GM12878 (cell line): ENCODE results near the gene PHLDA3. TPM values are rescaled to one million over a fixed set of nuclear protein-coding genes. Genes with fewer than 3 reads are reported as not detected.

ENCODE experiments used
- ATAC-seq: fragments of 200-7000 bp; cut with Tn5 transposase; 3 replicates; pipeline ENCODE4 v1.9.1; 2020; ENCODE audit warnings: mild to moderate bottlenecking, moderate library complexity
- BruUV-seq: library from RNA; stranded (reverse); fragments of 400-500 nt; replicated peaks from 2 replicates; lab custom pipeline; 2021; lab: Mats Ljungman, UMichigan
- CTCF ChIA-PET: fragments of 300-600 bp; sonication (Branson Sonifier 250); formaldehyde crosslinking; extraction: SDS; loops from one replicate; lab custom pipeline; 2021; ENCODE audit warnings: inconsistent platforms; lab: Yijun Ruan, JAX
- POLR2A ChIA-PET: fragments of 350-600 bp; formaldehyde crosslinking; extraction: SDS; loops from one replicate; lab custom pipeline; 2021; ENCODE audit warnings: inconsistent platforms; lab: Charles Lee
- RAD21 ChIA-PET: fragments of 300-600 bp; sonication (Branson Sonifier 250); formaldehyde crosslinking; loops from one replicate; lab custom pipeline; 2023; ENCODE audit warnings: antibody characterized with exemption; ENCODE audit not compliant: unreplicated experiment; lab: Charles Lee
- SMC1A ChIA-PET: fragments of 300-600 bp; sonication (Branson Sonifier 250); formaldehyde crosslinking; loops from one replicate; lab custom pipeline; 2023; ENCODE audit not compliant: unreplicated experiment, uncharacterized antibody; lab: Charles Lee
- DNase-seq: peaks from one replicate; pipeline ENCODE4 v3.0.0-alpha.2; 2011; ENCODE audit warnings: low read depth, low spot score
- FAIRE-seq: peaks from 3 replicates; lab custom pipeline; 2011; peaks lifted over from hg19 to GRCh38; lab: Jason Lieb, UNC
- H2AFZ ChIP-seq: 2 replicates; pipeline ENCODE4 v1.6.0; 2011; ENCODE audit warnings: low read depth, low read length, control low read depth; ENCODE audit not compliant: control insufficient read depth
- H3K27ac ChIP-seq: 2 replicates; pipeline ENCODE4 v1.5.1; 2011; ENCODE audit warnings: control low read depth; ENCODE audit not compliant: control insufficient read depth, insufficient read depth
- H3K27me3 ChIP-seq, 2 experiments: replicated peaks in 1 of 2; 2 replicates each; pipeline versions ENCODE4 v1.6.0 to v1.6.1; 2011; ENCODE audit warnings: low read length in 1 of 2; ENCODE audit not compliant: control insufficient read depth in 2 of 2, insufficient read depth in 2 of 2
- H3K36me3 ChIP-seq, 2 experiments: 2 replicates each; pipeline ENCODE4 v1.5.1; 2011; ENCODE audit warnings: low read length in 1 of 2; ENCODE audit not compliant: control insufficient read depth in 2 of 2, insufficient read depth in 2 of 2
- H3K4me1 ChIP-seq: 2 replicates; pipeline ENCODE4 v1.6.1; 2011; ENCODE audit warnings: mild to moderate bottlenecking, low read length, moderate library complexity, mixed read lengths; ENCODE audit not compliant: control insufficient read depth, insufficient read depth
- H3K4me2 ChIP-seq: 2 replicates; pipeline ENCODE4 v1.6.0; 2011; ENCODE audit warnings: control low read depth; ENCODE audit not compliant: control insufficient read depth, insufficient read depth
- H3K4me3 ChIP-seq: fragments of 200-600 bp; sonication (generic); 2 replicates; pipeline ENCODE4 v1.5.1; 2016
- H3K79me2 ChIP-seq: 2 replicates; pipeline ENCODE4 v1.6.0; 2011; ENCODE audit warnings: low read length; ENCODE audit not compliant: control insufficient read depth, insufficient read depth
- H3K9ac ChIP-seq: 2 replicates; pipeline ENCODE4 v1.8.0; 2011; ENCODE audit warnings: low read length, control low read depth, mixed read lengths; ENCODE audit not compliant: control insufficient read depth, insufficient read depth
- H3K9me3 ChIP-seq: replicated peaks from 3 replicates; pipeline ENCODE4 v1.5.1; 2011; ENCODE audit warnings: mild to moderate bottlenecking, low read length; ENCODE audit not compliant: control insufficient read depth, insufficient read depth
- H4K20me1 ChIP-seq: 2 replicates; pipeline ENCODE4 v1.6.0; 2011; ENCODE audit not compliant: control insufficient read depth, insufficient read depth
- ATF7 ChIP-seq: fragments of 450-650 bp; IDR thresholded peaks from 2 replicates; pipeline ENCODE4 v1.6.1; 2016; ENCODE audit warnings: low read depth, mild to moderate bottlenecking
- CHD1 ChIP-seq: IDR thresholded peaks from 2 replicates; pipeline ENCODE4 v1.6.1; 2012; ENCODE audit warnings: low read depth, low read length, improper control_type of control experiment
- FOXM1 ChIP-seq: IDR thresholded peaks from 2 replicates; pipeline ENCODE4 v1.6.1; 2012; ENCODE audit warnings: low read depth, mild to moderate bottlenecking, inconsistent platforms, low read length, moderate library complexity
- HCFC1 ChIP-seq: fragments of 150-350 bp; IDR thresholded peaks from 2 replicates; pipeline ENCODE4 v1.6.1; 2014; ENCODE audit warnings: low read length
- HDAC6 ChIP-seq: fragments of 200-600 bp; sonication (generic); IDR thresholded peaks from one replicate; pipeline ENCODE4 v1.8.0; 2017; ENCODE audit warnings: antibody characterized with exemption; ENCODE audit not compliant: unreplicated experiment
- IRF3 ChIP-seq: fragments of 450-650 bp; IDR thresholded peaks from 2 replicates; pipeline ENCODE4 v1.6.1; 2014; ENCODE audit warnings: mild to moderate bottlenecking
- JUNB ChIP-seq: IDR thresholded peaks from 2 replicates; pipeline ENCODE4 v1.6.1; 2016; ENCODE audit warnings: antibody characterized with exemption, mild to moderate bottlenecking
- KDM1A ChIP-seq: fragments of 200-600 bp; sonication (generic); IDR thresholded peaks from 2 replicates; pipeline ENCODE4 v1.6.1; 2016; ENCODE audit warnings: borderline replicate concordance
- NFYA ChIP-seq: IDR thresholded peaks from 2 replicates; pipeline ENCODE4 v1.6.1; 2011; ENCODE audit warnings: low read depth, mild to moderate bottlenecking, low read length, improper control_type of control experiment, borderline replicate concordance
- SP1 ChIP-seq: IDR thresholded peaks from one replicate; pipeline ENCODE4 v1.6.1; 2011; ENCODE audit warnings: low read depth, low read length
- TCF3 ChIP-seq: IDR thresholded peaks from 2 replicates; pipeline ENCODE4 v1.6.1; 2012; ENCODE audit warnings: low read depth, mild to moderate bottlenecking, low read length, borderline replicate concordance; ENCODE audit not compliant: insufficient read depth
- ZBED1 ChIP-seq: IDR thresholded peaks from 2 replicates; pipeline ENCODE4 v1.6.1; 2016; ENCODE audit warnings: borderline replicate concordance
- ZBTB4 ChIP-seq: fragments of 450-650 bp; formaldehyde crosslinking; IDR thresholded peaks from 2 replicates; pipeline ENCODE4 v1.4.0; 2022; ENCODE audit warnings: mild to moderate bottlenecking, moderate library complexity
- WGBS: methylation state at CpG from one replicate; pipeline ENCODE4 v1.1.6; 2016; ENCODE audit warnings: low lambda C conversion rate; ENCODE audit not compliant: insufficient replicate concordance, insufficient coverage; ENCODE audit errors: missing lambda C conversion rate; 5-methylcytosine and 5-hydroxymethylcytosine counted together
- in situ Hi-C: fragments of 300-500 bp; cut with MboI; formaldehyde crosslinking; loops from 9 replicates; pipeline ENCODE4 v1.14.3; 2018; ENCODE audit warnings: mixed read lengths
- intact Hi-C: fragments of 100-400 bp; cut with micrococcal nuclease; formaldehyde crosslinking; loops from one replicate; pipeline ENCODE4 v1.14.2; 2022; ENCODE audit not compliant: unreplicated experiment
- polyA plus RNA-seq, 11 experiments: library from polyadenylated mRNA; depleted of rRNA in 4 of 11; unstranded in 6 of 11; stranded (reverse) in 5 of 11; fragments of >200 nt; fragmentation: Nextera tagmentation in 4 of 11; fragmentation: Illumina TruSeq in 1 of 11; extraction: Ambion mirVana in 4 of 11; extraction: Trizol in 1 of 11; gene quantifications; 1 replicate in 1 of 11; 2 replicates in 10 of 11; pipeline versions ENCODE4 v1.2.1 to v1.2.3, GENCODE V29; 2011 to 2016; ENCODE audit warnings: inconsistent platforms in 2 of 11, missing spikeins in 2 of 11, low read depth in 1 of 11
- total RNA-seq, 4 experiments: library from RNA; depleted of rRNA in 3 of 4; stranded (reverse); fragments of >200 nt in 3 of 4; fragmentation: Illumina TruSeq in 1 of 4; extraction: Trizol in 1 of 4; gene quantifications; 2 replicates each; pipeline versions ENCODE4 v1.2.1 to v1.2.3, GENCODE V29; 2013 to 2021
- TF ChIP-seq, protein P1 (sequence below): fragments of 450-650 bp; formaldehyde crosslinking; IDR thresholded peaks from 2 replicates; pipeline ENCODE4 v1.5.0; 2022; ENCODE audit warnings: mild to moderate bottlenecking, missing genetic modification characterization

The PHLDA3 gene
- total and polyA plus RNA-seq, 10 of the 15 experiments (the other 5 are each of a cell fraction or from before 2014, with no cell fraction given), result 0.60 to 57.4 (median 21.8) TPM

GRCh38 chr1:201487742-201488141, 18.8 kb upstream of the PHLDA3 start (continued):
- TF ChIP-seq NFYA, result no peak

GRCh38 chr1:201486187-201486586, 17.2 kb upstream of the PHLDA3 start:
- no peaks in the 10 kb centered on the region for H4K20me1 ChIP-seq
- CTCF ChIA-PET, result interaction anchor here (0.5 to 17.1 kb wide), 7 partner anchors 10 to 68 kb away, joined by 3 to 814 read pairs (median 3); partner anchors contain the start of gene CSRP1
- no peaks in the 10 kb centered on the region for H3K79me2 ChIP-seq
- in situ Hi-C loops (no loop called here), intact Hi-C loops (no loop called here)
- no peak overlapping the region for H3K4me3 ChIP-seq
- no peaks in the 10 kb centered on the region for H3K27me3 ChIP-seq
- H3K9ac ChIP-seq, result no peak overlapping the region
- no peak overlapping the region for H2AFZ ChIP-seq
- no peak for DNase-seq
- no peak overlapping the region for H3K27ac ChIP-seq
- no peaks in the 10 kb centered on the region for H3K9me3 ChIP-seq
- POLR2A ChIA-PET, result interaction anchor here (1.5 kb wide), 1 partner anchor 22 kb away, joined by 6 read pairs; the partner anchor contains the start of gene CSRP1
- H3K4me2 ChIP-seq, result no peak overlapping the region
- RAD21 ChIA-PET, result interaction anchor here (1.5 to 14.2 kb wide), 3 partner anchors 21 to 100 kb away, joined by 3 to 505 read pairs (median 4); partner anchors contain the start of gene CSRP1
- no peak for ATAC-seq
- no peak for FAIRE-seq
- H3K36me3 ChIP-seq, result peaks cover 2 to 21% of the 10 kb centered on the region in 2 experiments; a peak in 3 of 4 replicates
- 50% methylated on average over 3 of the region's 3 CpGs for WGBS
- BruUV-seq, result no TSS peak
- SMC1A ChIA-PET, result interaction anchor here (17.2 kb wide), 1 partner anchor 22 kb away, joined by 514 read pairs; the partner anchor contains the start of gene CSRP1
- H3K4me1 ChIP-seq, result peaks cover 26% of the 10 kb centered on the region
- no peak for TF ChIP-seq ZBTB4
- TF ChIP-seq SP1, result no peak
- TF ChIP-seq KDM1A, result no peak
- TF ChIP-seq, protein P1, sequence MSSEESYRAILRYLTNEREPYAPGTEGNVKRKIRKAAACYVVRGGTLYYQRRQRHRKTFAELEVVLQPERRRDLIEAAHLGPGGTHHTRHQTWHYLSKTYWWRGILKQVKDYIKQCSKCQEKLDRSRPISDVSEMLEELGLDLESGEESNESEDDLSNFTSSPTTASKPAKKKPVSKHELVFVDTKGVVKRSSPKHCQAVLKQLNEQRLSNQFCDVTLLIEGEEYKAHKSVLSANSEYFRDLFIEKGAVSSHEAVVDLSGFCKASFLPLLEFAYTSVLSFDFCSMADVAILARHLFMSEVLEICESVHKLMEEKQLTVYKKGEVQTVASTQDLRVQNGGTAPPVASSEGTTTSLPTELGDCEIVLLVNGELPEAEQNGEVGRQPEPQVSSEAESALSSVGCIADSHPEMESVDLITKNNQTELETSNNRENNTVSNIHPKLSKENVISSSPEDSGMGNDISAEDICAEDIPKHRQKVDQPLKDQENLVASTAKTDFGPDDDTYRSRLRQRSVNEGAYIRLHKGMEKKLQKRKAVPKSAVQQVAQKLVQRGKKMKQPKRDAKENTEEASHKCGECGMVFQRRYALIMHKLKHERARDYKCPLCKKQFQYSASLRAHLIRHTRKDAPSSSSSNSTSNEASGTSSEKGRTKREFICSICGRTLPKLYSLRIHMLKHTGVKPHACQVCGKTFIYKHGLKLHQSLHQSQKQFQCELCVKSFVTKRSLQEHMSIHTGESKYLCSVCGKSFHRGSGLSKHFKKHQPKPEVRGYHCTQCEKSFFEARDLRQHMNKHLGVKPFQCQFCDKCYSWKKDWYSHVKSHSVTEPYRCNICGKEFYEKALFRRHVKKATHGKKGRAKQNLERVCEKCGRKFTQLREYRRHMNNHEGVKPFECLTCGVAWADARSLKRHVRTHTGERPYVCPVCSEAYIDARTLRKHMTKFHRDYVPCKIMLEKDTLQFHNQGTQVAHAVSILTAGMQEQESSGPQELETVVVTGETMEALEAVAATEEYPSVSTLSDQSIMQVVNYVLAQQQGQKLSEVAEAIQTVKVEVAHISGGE (CRISPR knock-in tag), result no peak
- TF ChIP-seq JUNB, result no peak
- TF ChIP-seq IRF3, result no peak
- no peak for TF ChIP-seq FOXM1
- no peak for TF ChIP-seq HDAC6
- TF ChIP-seq ATF7, result no peak
- no peak for TF ChIP-seq ZBED1
- TF ChIP-seq TCF3, result no peak
- no peak for TF ChIP-seq CHD1
- no peak for TF ChIP-seq HCFC1
